Right atrium auricular region (tissue), 2 donors: ENCODE measurements around the gene SLC1A3. TPM values are rescaled to one million over a fixed set of nuclear protein-coding genes. Genes with fewer than 3 reads are reported as not detected.

Source experiments
- DNase-seq: peaks from one replicate; pipeline ENCODE4 v3.0.0-alpha.2; 2019; ENCODE audit warnings: low spot score
- H3K27ac ChIP-seq, 2 donors: fragments of 200-600 bp; sonication (generic); 1 replicate in 1 of 2; 2 replicates in 1 of 2; pipeline ENCODE4 v1.5.1; 2016 to 2019
- H3K27me3 ChIP-seq, 2 donors: fragments of 200-600 bp; sonication (generic); one replicate each; pipeline versions ENCODE4 v1.5.1 to v1.6.0; 2017 to 2019
- H3K36me3 ChIP-seq: fragments of 200-600 bp; sonication (generic); one replicate; pipeline ENCODE4 v1.5.1; 2016
- H3K4me1 ChIP-seq, 2 donors: fragments of 200-600 bp; sonication (generic); one replicate each; pipeline versions ENCODE4 v1.5.1 to v1.6.0; 2017 to 2019
- H3K4me3 ChIP-seq, 2 donors: fragments of 200-600 bp; sonication (generic); 1 replicate in 1 of 2; 2 replicates in 1 of 2; pipeline ENCODE4 v1.5.1; 2017 to 2019; ENCODE audit warnings: mild to moderate bottlenecking in 1 of 2, moderate library complexity in 1 of 2
- H3K9me3 ChIP-seq, 2 donors: fragments of 200-600 bp; sonication (generic); one replicate each; pipeline ENCODE4 v1.5.1; 2019
- total RNA-seq, 2 donors: library from RNA; depleted of rRNA; stranded (reverse); fragments of >200 nt; gene quantifications; one replicate each; pipeline ENCODE4 v1.1.0, GENCODE V29; 2016
- TF ChIP-seq, protein P1 (sequence below), 2 donors: fragments of 200-600 bp; sonication (generic); IDR thresholded peaks; one replicate each; pipeline ENCODE4 v1.5.1; 2019; ENCODE audit warnings: antibody characterized with exemption in 2 of 2

SLC1A3 gene
- total RNA-seq, 2 donors from 2014 or later: 31.8 to 50.9 TPM

DNA sequence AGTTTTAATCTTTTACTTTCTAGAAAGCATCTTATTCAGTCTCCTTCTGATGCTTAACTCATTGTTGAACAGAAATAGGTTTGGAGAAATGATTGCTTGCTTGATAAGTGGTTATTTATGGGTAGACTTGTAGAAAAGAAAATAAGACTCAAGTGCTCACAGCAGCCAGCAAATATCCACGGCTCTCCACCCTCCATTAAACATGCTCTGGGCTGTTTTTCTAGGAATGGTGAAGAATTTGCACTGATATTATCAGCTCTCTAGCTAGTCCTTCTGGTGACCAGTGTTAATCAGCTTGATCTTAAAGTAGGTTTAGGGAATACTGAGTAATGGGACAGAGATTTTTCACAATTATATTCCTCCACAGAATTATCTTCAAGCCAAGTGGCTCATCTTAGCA, 60.6 kb downstream of the SLC1A3 start:
- Histone ChIP-seq H3K4me3 (no peak overlapping the region), H3K9me3 (no peaks in the 10 kb centered on the region), H3K36me3 (peaks cover 3% of the 10 kb centered on the region), H3K4me1 (peaks cover 0 to 7% of the 10 kb centered on the region in 2 donors), H3K27me3 (no peaks in the 10 kb centered on the region), H3K27ac (no peak overlapping the region)
- TF ChIP-seq, protein P1, sequence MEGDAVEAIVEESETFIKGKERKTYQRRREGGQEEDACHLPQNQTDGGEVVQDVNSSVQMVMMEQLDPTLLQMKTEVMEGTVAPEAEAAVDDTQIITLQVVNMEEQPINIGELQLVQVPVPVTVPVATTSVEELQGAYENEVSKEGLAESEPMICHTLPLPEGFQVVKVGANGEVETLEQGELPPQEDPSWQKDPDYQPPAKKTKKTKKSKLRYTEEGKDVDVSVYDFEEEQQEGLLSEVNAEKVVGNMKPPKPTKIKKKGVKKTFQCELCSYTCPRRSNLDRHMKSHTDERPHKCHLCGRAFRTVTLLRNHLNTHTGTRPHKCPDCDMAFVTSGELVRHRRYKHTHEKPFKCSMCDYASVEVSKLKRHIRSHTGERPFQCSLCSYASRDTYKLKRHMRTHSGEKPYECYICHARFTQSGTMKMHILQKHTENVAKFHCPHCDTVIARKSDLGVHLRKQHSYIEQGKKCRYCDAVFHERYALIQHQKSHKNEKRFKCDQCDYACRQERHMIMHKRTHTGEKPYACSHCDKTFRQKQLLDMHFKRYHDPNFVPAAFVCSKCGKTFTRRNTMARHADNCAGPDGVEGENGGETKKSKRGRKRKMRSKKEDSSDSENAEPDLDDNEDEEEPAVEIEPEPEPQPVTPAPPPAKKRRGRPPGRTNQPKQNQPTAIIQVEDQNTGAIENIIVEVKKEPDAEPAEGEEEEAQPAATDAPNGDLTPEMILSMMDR (IDR thresholded peaks at IDR 0.05): no peak
- no peak for DNase-seq

DNA sequence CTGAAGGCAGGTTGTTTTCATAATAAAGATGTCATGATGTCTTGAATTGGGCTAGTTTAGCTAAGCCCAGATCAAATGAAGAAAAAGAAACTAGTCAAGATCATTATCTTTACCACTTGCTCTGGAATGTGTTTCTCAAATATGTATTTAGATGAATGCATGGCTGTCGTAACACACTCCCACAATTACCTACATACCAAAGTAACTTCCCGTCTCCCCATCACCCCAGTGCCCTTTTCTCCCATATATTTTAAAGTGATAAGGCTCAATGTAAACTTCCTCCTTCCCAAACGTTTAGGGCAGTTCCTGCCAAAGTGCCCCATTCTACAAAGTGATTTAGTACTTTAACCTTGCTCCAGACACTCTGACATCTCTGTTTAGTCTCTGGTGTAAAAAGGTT, 61.4 kb downstream of the SLC1A3 start:
- DNase-seq: no peak
- Histone ChIP-seq H3K36me3 (peaks cover 6% of the 10 kb centered on the region), H3K27me3 (no peaks in the 10 kb centered on the region), H3K4me3 (no peak overlapping the region), H3K9me3 (no peaks in the 10 kb centered on the region), H3K4me1 (peaks cover 0 to 7% of the 10 kb centered on the region in 2 donors), H3K27ac (no peak overlapping the region)
- TF ChIP-seq, protein P1 (IDR thresholded peaks at IDR 0.05): no peak

DNA sequence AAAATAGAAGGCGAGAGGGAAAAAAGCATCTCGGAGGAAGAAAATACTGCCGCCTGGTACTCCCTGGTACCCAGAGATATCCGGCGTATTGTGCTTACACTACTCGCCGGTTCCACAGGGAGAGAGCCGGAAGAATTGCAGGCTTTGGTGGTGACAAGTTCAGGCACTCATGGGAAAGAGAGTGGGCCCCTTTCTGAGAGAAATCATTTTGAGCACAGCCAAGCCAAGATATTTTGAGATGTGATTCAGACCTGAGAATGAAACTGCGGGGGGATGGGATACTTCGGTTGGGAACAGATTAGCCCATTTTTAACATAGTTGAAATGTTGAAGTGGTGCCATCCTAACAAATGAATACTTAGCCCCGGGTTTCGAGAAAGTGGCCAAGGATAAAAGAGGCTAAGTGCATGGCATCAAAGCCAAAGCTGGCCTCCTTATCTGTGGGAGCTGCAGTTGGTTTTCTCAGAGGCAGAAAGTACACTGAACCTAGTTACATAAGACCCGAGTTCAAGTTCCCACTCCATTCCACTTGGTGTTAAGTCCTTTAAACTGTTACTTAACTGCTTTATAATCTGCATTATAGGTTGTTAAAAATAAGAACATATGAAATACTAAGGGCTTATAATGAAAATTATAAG, 62.7 kb downstream of the SLC1A3 start:
- no peak overlapping the region for H3K4me3 ChIP-seq

DNA sequence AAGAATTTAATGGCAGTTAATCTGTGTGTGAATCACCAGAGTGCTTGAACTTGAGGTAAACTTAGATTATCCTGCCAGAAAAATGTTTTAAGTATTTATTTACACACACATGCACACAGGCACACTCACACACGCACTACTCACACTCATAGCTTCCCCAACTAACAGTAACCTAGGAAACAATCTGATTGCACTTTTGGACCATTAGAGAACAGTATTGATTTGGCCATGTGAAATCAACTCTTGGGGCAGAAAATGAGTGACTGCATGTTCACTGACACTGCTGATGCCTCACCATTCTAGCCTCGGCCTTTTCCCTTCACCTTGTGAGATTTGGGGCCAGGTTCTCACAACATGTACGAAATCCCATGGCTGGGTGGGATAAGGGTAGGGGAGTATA, 64.1 kb downstream of the SLC1A3 start:
- Histone ChIP-seq H3K9me3 (no peaks in the 10 kb centered on the region), H3K27me3 (no peaks in the 10 kb centered on the region), H3K4me1 (peaks cover 0 to 2% of the 10 kb centered on the region in 2 donors), H3K36me3 (peaks cover 23% of the 10 kb centered on the region), H3K4me3 (no peak overlapping the region), H3K27ac (no peak overlapping the region)
- TF ChIP-seq, protein P1 (IDR thresholded peaks at IDR 0.05): no peak
- no peak for DNase-seq

More for the DNA sequence above, 62.7 kb downstream of the SLC1A3 start:
- Histone ChIP-seq H3K27ac (peak overlapping the region in 1 of 2 donors; percentile 61), H3K27me3 (no peaks in the 10 kb centered on the region), H3K9me3 (no peaks in the 10 kb centered on the region), H3K4me1 (peaks cover 0 to 7% of the 10 kb centered on the region in 2 donors), H3K36me3 (peaks cover 19% of the 10 kb centered on the region)
- TF ChIP-seq, protein P1 (IDR thresholded peaks at IDR 0.05): no peak
- no peak for DNase-seq

DNA sequence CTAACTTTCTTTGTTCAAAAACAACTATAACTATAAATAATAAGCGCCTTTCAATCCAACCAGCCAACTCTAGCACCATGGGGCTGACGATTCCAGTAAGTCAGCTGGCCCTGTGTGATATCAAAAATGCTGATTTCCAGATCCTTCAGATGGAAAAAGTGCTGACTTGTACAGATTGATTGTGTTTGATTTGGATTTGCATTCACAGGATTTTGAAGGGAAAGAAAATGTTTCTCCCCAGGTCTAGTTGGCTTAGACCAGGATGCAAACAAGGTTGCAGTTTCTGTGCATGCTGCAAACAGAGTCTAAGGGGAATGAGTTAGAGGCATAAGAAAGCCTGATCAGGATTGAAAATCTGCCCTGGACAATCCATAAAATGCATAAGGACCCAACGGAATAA, 68.9 kb downstream of the SLC1A3 start:
- no peak overlapping the region for H3K4me3 ChIP-seq
- H3K4me1 ChIP-seq: no peaks in the 10 kb centered on the region
- TF ChIP-seq, protein P1 (IDR thresholded peaks at IDR 0.05): no peak
- H3K27ac ChIP-seq: no peak overlapping the region
- peaks cover 24% of the 10 kb centered on the region for H3K36me3 ChIP-seq
- DNase-seq: no peak
- H3K27me3 ChIP-seq: no peaks in the 10 kb centered on the region
- no peaks in the 10 kb centered on the region for H3K9me3 ChIP-seq
